HepG2 (cell line): Measurements from ENCODE around the gene ZFP62. TPM values are rescaled to one million over a fixed set of nuclear protein-coding genes. Genes with fewer than 3 reads are reported as not detected.

Experiments
- ADNP ChIP-seq: sonication (generic); formaldehyde crosslinking; IDR thresholded peaks from 2 replicates; pipeline ENCODE4 v1.4.0; 2020; ENCODE audit warnings: missing genetic modification reagents
- BORCS8-MEF2B ChIP-seq: sonication (generic); formaldehyde crosslinking; IDR thresholded peaks from 2 replicates; pipeline ENCODE4 v1.8.0; 2022; ENCODE audit warnings: mild to moderate bottlenecking, missing genetic modification reagents
- FIP1L1 ChIP-seq: fragments of 200-400 bp; formaldehyde crosslinking; IDR thresholded peaks from 2 replicates; pipeline ENCODE4 v1.6.1; 2018; ENCODE audit warnings: low read depth, mild to moderate bottlenecking, low read length, moderate library complexity, borderline replicate concordance; ENCODE audit not compliant: insufficient read depth
- GPBP1L1 ChIP-seq: sonication (generic); formaldehyde crosslinking; IDR thresholded peaks from 2 replicates; pipeline ENCODE4 v1.5.0; 2020; ENCODE audit warnings: mild to moderate bottlenecking, missing genetic modification reagents
- HIC2 ChIP-seq: sonication (generic); formaldehyde crosslinking; IDR thresholded peaks from 2 replicates; pipeline ENCODE4 v1.9.0; 2022; ENCODE audit warnings: low read depth, missing genetic modification reagents
- ISL2 ChIP-seq: sonication (generic); formaldehyde crosslinking; IDR thresholded peaks from 2 replicates; pipeline ENCODE4 v1.5.0; 2020; ENCODE audit warnings: missing genetic modification reagents
- MAFK ChIP-seq, 2 experiments: IDR thresholded peaks in 1 of 2; conservative IDR thresholded peaks in 1 of 2; 2 replicates each; pipeline ENCODE4 v1.6.1; 2011; ENCODE audit warnings: improper control_type of control experiment in 2 of 2, low read length in 2 of 2
- PHF5A ChIP-seq: IDR thresholded peaks from one replicate; pipeline ENCODE4 v1.6.1; 2018; ENCODE audit warnings: low read depth, missing genetic modification reagents; ENCODE audit not compliant: unreplicated experiment
- SNAI1 ChIP-seq: sonication (generic); formaldehyde crosslinking; IDR thresholded peaks from 2 replicates; pipeline ENCODE4 v1.5.0; 2020; ENCODE audit warnings: mild to moderate bottlenecking, missing genetic modification reagents, borderline replicate concordance
- SNAPC4 ChIP-seq: sonication (generic); formaldehyde crosslinking; IDR thresholded peaks from 2 replicates; pipeline ENCODE4 v1.4.0; 2020; ENCODE audit warnings: mild to moderate bottlenecking, missing genetic modification reagents
- SP1 ChIP-seq, 2 experiments: fragments of 450-650 bp in 1 of 2; sonication (generic) in 1 of 2; formaldehyde crosslinking in 1 of 2; IDR thresholded peaks; 2 replicates each; pipeline versions ENCODE4 v1.4.0 to v1.6.1; 2016 to 2020; ENCODE audit warnings: missing genetic modification reagents in 1 of 2
- TBX2 ChIP-seq: sonication (generic); formaldehyde crosslinking; IDR thresholded peaks from 2 replicates; pipeline ENCODE4 v1.5.0; 2020; ENCODE audit warnings: missing genetic modification reagents, mild to moderate bottlenecking, borderline replicate concordance
- ZEB1 ChIP-seq: IDR thresholded peaks from 2 replicates; pipeline ENCODE4 v1.6.1; 2012; ENCODE audit warnings: mild to moderate bottlenecking, low read depth, inconsistent platforms; ENCODE audit not compliant: insufficient replicate concordance
- ZNF891 ChIP-seq: sonication (generic); formaldehyde crosslinking; IDR thresholded peaks from 2 replicates; pipeline ENCODE4 v1.5.0; 2020; ENCODE audit warnings: mild to moderate bottlenecking, missing genetic modification reagents
- polyA plus RNA-seq, 8 experiments: library from polyadenylated mRNA; depleted of rRNA in 3 of 8; stranded (reverse) in 7 of 8; unstranded in 1 of 8; fragments of >200 nt; fragmentation: Illumina TruSeq in 4 of 8; extraction: Trizol in 4 of 8; gene quantifications; 2 replicates each; pipeline versions ENCODE4 v1.2.1 to v1.2.3, GENCODE V29; 2011 to 2016; ENCODE audit warnings: low read depth in 4 of 8, missing spikeins in 1 of 8, mixed read lengths in 1 of 8; ENCODE audit not compliant: insufficient read depth in 1 of 8
- total RNA-seq, 5 experiments: library from RNA; depleted of rRNA; stranded (reverse); fragments of >200 nt; fragmentation: Illumina TruSeq; extraction: Trizol; gene quantifications; 2 replicates each; pipeline ENCODE4 v1.2.3, GENCODE V29; 2016; ENCODE audit warnings: low read depth in 1 of 5

Gene ZFP62
- total and polyA plus RNA-seq, 2 of the 13 experiments (the other 11 are each of a cell fraction or from before 2014, with no cell fraction given), result 8.2 to 19.4 TPM

GRCh38 chr5:180853121-180853847, 7.8 kb downstream of the ZFP62 start (continued):
- TF ChIP-seq HIC2, result no peak
- TF ChIP-seq SNAPC4, result no peak
- TF ChIP-seq TBX2 (CRISPR knock-in tag), result no peak
- TF ChIP-seq ZNF891 (CRISPR knock-in tag), result no peak
- TF ChIP-seq PHF5A (CRISPR knock-in tag), result no peak
- no peak for TF ChIP-seq ZEB1
- TF ChIP-seq SNAI1 (CRISPR knock-in tag), result no peak
- no peak for TF ChIP-seq MAFK (conservative IDR thresholded peaks at IDR 0.05 in 1 of 2, IDR thresholded peaks at IDR 0.05 in 1 of 2; ENCODE audit: low read length in 2 of 2)
- TF ChIP-seq BORCS8-MEF2B (CRISPR knock-in tag), result no peak
- TF ChIP-seq FIP1L1, result no peak
- TF ChIP-seq SP1 (IDR thresholded peaks at IDR 0.05), result no peak
- TF ChIP-seq SP1 (CRISPR knock-in tag; IDR thresholded peaks at IDR 0.05), result no peak
- TF ChIP-seq ADNP (CRISPR knock-in tag), result no peak
- TF ChIP-seq GPBP1L1 (CRISPR knock-in tag), result no peak
- TF ChIP-seq ISL2 (CRISPR knock-in tag), result no peak
